ENCODE results near the gene SESN3.

GRCh38 chr11:95229199-95229992, 1.6 kb downstream of the SESN3 start:
- TF ChIP-seq, protein P1, sequence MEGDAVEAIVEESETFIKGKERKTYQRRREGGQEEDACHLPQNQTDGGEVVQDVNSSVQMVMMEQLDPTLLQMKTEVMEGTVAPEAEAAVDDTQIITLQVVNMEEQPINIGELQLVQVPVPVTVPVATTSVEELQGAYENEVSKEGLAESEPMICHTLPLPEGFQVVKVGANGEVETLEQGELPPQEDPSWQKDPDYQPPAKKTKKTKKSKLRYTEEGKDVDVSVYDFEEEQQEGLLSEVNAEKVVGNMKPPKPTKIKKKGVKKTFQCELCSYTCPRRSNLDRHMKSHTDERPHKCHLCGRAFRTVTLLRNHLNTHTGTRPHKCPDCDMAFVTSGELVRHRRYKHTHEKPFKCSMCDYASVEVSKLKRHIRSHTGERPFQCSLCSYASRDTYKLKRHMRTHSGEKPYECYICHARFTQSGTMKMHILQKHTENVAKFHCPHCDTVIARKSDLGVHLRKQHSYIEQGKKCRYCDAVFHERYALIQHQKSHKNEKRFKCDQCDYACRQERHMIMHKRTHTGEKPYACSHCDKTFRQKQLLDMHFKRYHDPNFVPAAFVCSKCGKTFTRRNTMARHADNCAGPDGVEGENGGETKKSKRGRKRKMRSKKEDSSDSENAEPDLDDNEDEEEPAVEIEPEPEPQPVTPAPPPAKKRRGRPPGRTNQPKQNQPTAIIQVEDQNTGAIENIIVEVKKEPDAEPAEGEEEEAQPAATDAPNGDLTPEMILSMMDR (IDR thresholded peaks at IDR 0.05): no peak
- TF ChIP-seq POLR2AphosphoS5 (IDR thresholded peaks at IDR 0.05): no peak
